Adrenal gland (tissue), 12 donors: ENCODE results near the gene COL25A1. TPM values are rescaled to one million over a fixed set of nuclear protein-coding genes. Genes with fewer than 3 reads are reported as not detected.

Experiments
- DNase-seq, 7 donors: peaks; one replicate each; pipeline ENCODE4 v3.0.0-alpha.2; 2019 to 2020
- H3K27ac ChIP-seq, 5 donors: fragments of 200-600 bp; sonication (generic) in 4 of 5; 1 replicate in 3 of 5; 2 replicates in 2 of 5; pipeline versions ENCODE4 v1.5.1 to v1.8.0; 2016 to 2020; ENCODE audit warnings: mild to moderate bottlenecking in 1 of 5
- H3K27me3 ChIP-seq: fragments of 200-600 bp; 2 replicates; pipeline ENCODE4 v1.8.0; 2021
- H3K36me3 ChIP-seq, 2 donors: fragments of 200-600 bp; replicated peaks in 1 of 2; 1 replicate in 1 of 2; 2 replicates in 1 of 2; pipeline versions ENCODE4 v1.5.1 to v1.8.0; 2018 to 2022
- H3K4me1 ChIP-seq, 2 donors: fragments of 200-600 bp; replicated peaks in 1 of 2; 1 replicate in 1 of 2; 2 replicates in 1 of 2; pipeline versions ENCODE4 v1.5.1 to v1.8.0; 2018 to 2021
- H3K4me3 ChIP-seq, 4 donors: fragments of 200-600 bp; sonication (generic) in 3 of 4; one replicate each; pipeline ENCODE4 v1.5.1; 2016 to 2018
- H3K9me3 ChIP-seq, 3 donors: fragments of 200-600 bp; sonication (generic) in 1 of 3; replicated peaks in 1 of 3; 1 replicate in 2 of 3; 2 replicates in 1 of 3; pipeline versions ENCODE4 v1.5.1 to v1.8.0; 2016 to 2021
- POLR2A ChIP-seq, 2 donors: fragments of 450-650 bp; IDR thresholded peaks; one replicate each; pipeline ENCODE4 v1.6.1; 2017; ENCODE audit warnings: antibody characterized with exemption in 2 of 2, mild to moderate bottlenecking in 2 of 2, moderate library complexity in 1 of 2
- WGBS, 4 donors: extraction: QIAGEN DNeasy Blood & Tissue Kit in 2 of 4; methylation state at CpG; one replicate each; pipeline versions ENCODE4 v1.1.5 to v1.1.7; 2013 to 2017; 5-methylcytosine and 5-hydroxymethylcytosine counted together
- intact Hi-C, 2 donors: fragments of 100-400 bp; cut with DNase I; formaldehyde crosslinking; loops; one replicate each; pipeline versions ENCODE4 v1.14.1 to v1.15.0; 2022 to 2023
- polyA plus RNA-seq, 3 donors: library from polyadenylated mRNA; stranded (reverse); fragments of 200-250 nt in 2 of 3; fragments of 350-450 nt in 1 of 3; fragmentation: Illumina TruSeq in 1 of 3; extraction: RNeasy Lipid Tissue Mini Kit (QIAGEN cat#74804) in 1 of 3; gene quantifications; one replicate each; pipeline ENCODE4 v1.2.3, GENCODE V29; 2013 to 2014
- total RNA-seq, 9 donors: library from RNA; depleted of rRNA in 4 of 9; stranded (reverse); fragments of >200 nt in 4 of 9; fragments of 120-200 nt in 1 of 9; fragmentation: NEBNext Ultra II Directional in 1 of 9; extraction: Animal tissue kit (Norgen Biotek cat#: 25700) in 1 of 9; gene quantifications; one replicate each; pipeline versions ENCODE4 v1.1.0 to v1.2.4, GENCODE V29; 2013 to 2023
- TF ChIP-seq, protein P1 (sequence below), 6 experiments: fragments of 450-650 bp in 4 of 6; fragments of 200-600 bp in 2 of 6; sonication (generic) in 1 of 6; IDR thresholded peaks; 1 replicate in 5 of 6; 2 replicates in 1 of 6; pipeline versions ENCODE4 v1.5.1 to v1.8.0; 2016 to 2021; ENCODE audit warnings: antibody characterized with exemption in 6 of 6, mild to moderate bottlenecking in 2 of 6, moderate library complexity in 1 of 6
- donor health status: healthy with polysubstance abuse.
- donor health status: Bipolar disorder and iron deficiency.
- donor health status: DM: yes; HTN: yes; CAD: no.
- donor health status: DM: no; HTN: no; CAD: no.
- donor health status: DM: no; HTN: no; CAD: no.
- donor health status: DM: yes; HTN: yes; CAD: no.

COL25A1 gene
- total and polyA plus RNA-seq, 12 donors, result 0.05 to 2.1 (median 0.47) TPM

DNA sequence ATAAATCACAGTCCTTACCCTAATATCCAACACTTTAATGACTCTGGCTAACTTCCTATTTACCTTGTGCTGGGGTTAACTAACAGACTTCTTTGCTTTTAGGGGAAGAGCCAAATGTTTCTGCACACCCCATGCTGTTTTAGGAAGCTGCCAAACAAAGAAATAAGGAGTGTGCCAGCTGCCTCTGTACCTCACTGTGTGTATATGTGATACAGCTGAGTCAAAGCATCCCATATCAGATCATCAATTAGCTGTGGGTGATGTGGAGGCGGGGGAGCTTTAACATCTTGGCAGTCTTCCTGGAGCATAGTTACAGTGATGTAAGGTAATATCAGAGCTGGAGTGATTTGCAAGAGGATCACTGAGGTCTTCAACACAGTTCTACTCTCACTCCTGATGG is 95.4 kb downstream of the COL25A1 start:
- H3K9me3 ChIP-seq, result no peaks in the 10 kb centered on the region
- H3K36me3 ChIP-seq, result no peaks in the 10 kb centered on the region
- no peak for DNase-seq
- WGBS, 4 donors, result 45 to 69% (median 61%) methylated on average over 1 of the region's 1 CpG
- H3K4me3 ChIP-seq, result no peak overlapping the region
- intact Hi-C loops, result no loop called here
- no peak overlapping the region for H3K27ac ChIP-seq
- TF ChIP-seq, protein P1, sequence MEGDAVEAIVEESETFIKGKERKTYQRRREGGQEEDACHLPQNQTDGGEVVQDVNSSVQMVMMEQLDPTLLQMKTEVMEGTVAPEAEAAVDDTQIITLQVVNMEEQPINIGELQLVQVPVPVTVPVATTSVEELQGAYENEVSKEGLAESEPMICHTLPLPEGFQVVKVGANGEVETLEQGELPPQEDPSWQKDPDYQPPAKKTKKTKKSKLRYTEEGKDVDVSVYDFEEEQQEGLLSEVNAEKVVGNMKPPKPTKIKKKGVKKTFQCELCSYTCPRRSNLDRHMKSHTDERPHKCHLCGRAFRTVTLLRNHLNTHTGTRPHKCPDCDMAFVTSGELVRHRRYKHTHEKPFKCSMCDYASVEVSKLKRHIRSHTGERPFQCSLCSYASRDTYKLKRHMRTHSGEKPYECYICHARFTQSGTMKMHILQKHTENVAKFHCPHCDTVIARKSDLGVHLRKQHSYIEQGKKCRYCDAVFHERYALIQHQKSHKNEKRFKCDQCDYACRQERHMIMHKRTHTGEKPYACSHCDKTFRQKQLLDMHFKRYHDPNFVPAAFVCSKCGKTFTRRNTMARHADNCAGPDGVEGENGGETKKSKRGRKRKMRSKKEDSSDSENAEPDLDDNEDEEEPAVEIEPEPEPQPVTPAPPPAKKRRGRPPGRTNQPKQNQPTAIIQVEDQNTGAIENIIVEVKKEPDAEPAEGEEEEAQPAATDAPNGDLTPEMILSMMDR (IDR thresholded peaks at IDR 0.05), result no peak
- no peak for TF ChIP-seq POLR2A (IDR thresholded peaks at IDR 0.05)
- H3K27me3 ChIP-seq, result no peaks in the 10 kb centered on the region
- H3K4me1 ChIP-seq, result no peaks in the 10 kb centered on the region

DNA sequence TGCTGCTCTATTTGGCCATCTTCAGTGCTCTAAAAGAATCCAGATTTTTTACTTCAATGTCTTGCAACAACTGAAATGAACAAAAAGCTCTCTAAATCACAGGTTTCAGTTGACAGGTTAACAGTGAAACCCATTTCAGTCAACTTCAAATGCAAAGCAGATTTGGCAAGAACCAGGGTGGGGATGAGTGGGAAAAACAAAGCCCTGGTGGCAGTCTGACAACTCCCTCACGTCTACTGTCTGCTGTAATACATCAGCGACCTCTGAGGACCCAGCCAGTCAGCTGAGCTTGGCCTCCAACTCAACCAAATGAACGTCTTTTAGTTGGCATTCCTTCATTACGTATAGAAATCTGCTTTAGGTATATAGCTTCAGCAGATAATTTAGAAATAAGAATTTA is 95.8 kb downstream of the COL25A1 start:
- Histone ChIP-seq H3K4me3 (no peak overlapping the region), H3K4me1 (no peaks in the 10 kb centered on the region), H3K36me3 (no peaks in the 10 kb centered on the region), H3K27me3 (no peaks in the 10 kb centered on the region), H3K9me3 (no peaks in the 10 kb centered on the region), H3K27ac (no peak overlapping the region)
- 52 to 77% (median 54%) methylated on average over 4 of the region's 4 CpGs for WGBS, 4 donors
- no peak for TF ChIP-seq POLR2A (IDR thresholded peaks at IDR 0.05)
- TF ChIP-seq, protein P1 (IDR thresholded peaks at IDR 0.05), result no peak
- DNase-seq, result no peak
- intact Hi-C loops, result no loop called here

DNA sequence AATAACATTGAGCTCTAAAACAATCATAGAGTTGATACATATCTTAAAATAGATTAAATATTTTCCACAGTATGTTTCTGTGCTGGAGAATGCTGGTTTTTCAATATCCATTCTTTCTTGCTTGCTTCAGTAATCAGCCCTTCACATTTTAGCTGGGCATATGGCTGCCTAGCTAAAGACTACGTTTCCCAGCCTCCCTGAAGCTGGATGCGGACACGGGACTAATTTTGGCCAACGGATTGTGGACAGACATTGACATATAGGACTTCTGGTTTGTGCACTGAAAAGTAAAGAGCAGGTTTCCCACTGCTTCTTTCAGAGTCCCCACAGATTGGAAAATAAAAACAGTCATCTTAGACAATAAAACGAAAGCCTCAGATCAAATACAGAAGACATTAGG is 97.3 kb downstream of the COL25A1 start:
- Histone ChIP-seq H3K27ac (no peak overlapping the region), H3K4me1 (no peaks in the 10 kb centered on the region), H3K9me3 (no peaks in the 10 kb centered on the region), H3K36me3 (no peaks in the 10 kb centered on the region), H3K27me3 (no peaks in the 10 kb centered on the region), H3K4me3 (no peak overlapping the region)
- no peak for TF ChIP-seq POLR2A (IDR thresholded peaks at IDR 0.05)
- TF ChIP-seq, protein P1 (IDR thresholded peaks at IDR 0.05), result no peak
- no peak for DNase-seq
- intact Hi-C loops, result no loop called here
- 47 to 66% (median 59%) methylated on average over 5 of the region's 5 CpGs for WGBS, 4 donors

DNA sequence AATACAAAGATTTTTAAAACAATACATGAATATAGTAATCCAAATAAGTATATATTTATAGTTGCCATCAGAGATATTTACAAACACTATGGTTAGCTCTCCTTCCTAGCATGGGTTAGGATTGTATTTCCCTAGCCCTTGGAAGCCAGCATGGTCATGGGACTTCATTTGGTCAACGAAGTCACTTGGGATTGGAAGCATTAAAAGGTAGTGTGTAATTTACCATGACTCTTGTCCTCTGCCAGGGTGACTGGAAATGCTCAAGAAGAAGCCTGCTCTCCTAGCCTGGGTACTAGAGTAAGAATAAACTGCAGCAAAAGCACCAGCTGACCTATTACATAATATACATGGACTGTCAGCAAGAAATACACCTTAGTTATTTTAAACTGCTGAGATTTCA is 102.9 kb downstream of the COL25A1 start:
- DNase-seq, result no peak
- no peaks in the 10 kb centered on the region for H3K27me3 ChIP-seq
- no peak overlapping the region for H3K27ac ChIP-seq
- no peak overlapping the region for H3K4me3 ChIP-seq
- no peaks in the 10 kb centered on the region for H3K9me3 ChIP-seq
- no peaks in the 10 kb centered on the region for H3K4me1 ChIP-seq
- intact Hi-C loops, result no loop called here
- WGBS, 4 donors, result 82 to 89% (median 87%) methylated on average over 1 of the region's 1 CpG
- H3K36me3 ChIP-seq, result no peaks in the 10 kb centered on the region
- TF ChIP-seq, protein P1 (IDR thresholded peaks at IDR 0.05), result no peak
- TF ChIP-seq POLR2A (IDR thresholded peaks at IDR 0.05), result no peak
